HK-2 (cell line): ENCODE measurements around the gene PDE6C.
"Not testable (repeated sequence)": the region's sequence is repeated elsewhere in the genome, so short reads cannot be mapped to it uniquely, and the experiment has no call there.

ENCODE experiments used
- DNase-seq: peaks from one replicate; pipeline ENCODE4 v3.0.0-alpha.2; 2018; ENCODE audit not compliant: unreplicated experiment

The PDE6C gene

DNA sequence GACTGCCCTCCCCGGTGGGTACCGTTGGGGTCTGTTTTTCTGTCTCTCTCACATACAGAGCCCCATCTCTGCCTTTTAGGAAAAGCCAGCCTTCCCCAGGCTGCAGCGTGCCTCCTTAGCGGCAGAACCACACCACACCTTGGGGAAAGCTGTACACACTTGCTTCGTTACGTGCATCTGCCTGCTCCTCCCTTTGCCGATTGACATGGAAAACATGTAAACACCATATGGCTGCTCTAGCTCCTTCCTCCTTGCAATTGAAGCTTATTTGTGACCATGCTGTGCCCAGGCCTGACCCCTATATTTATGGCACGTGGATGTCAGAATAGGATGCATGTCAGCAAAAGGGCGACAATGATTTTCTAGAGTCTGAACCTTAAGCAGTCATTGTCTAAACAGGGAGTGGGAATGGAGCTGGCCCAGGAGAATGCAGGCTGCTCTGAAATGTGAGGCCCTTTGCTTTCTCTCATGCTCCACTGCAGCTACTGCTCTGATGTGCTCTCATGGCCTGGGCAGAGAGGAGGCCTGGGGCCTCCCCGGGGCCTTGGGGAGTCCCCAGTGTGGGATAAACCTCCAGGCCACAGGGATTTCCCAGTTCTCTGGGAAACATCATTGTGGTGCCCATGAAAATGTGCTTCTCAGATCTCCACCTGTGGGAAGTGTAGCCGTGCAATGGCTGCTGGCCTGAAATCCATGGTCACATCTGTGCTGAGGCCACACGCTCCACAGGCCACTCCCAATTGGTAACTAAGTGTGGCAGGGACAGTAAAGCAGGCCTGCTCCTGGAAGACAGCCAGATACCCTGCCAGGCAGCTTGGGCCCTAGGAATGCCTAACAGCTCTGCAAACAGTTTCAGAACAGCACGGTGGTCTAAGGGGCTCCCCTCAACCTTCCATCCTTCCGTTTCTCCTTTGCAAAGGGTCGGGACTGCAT lies 18.6 kb downstream of the PDE6C start:
- DNase-seq: peak; percentile 1

DNA sequence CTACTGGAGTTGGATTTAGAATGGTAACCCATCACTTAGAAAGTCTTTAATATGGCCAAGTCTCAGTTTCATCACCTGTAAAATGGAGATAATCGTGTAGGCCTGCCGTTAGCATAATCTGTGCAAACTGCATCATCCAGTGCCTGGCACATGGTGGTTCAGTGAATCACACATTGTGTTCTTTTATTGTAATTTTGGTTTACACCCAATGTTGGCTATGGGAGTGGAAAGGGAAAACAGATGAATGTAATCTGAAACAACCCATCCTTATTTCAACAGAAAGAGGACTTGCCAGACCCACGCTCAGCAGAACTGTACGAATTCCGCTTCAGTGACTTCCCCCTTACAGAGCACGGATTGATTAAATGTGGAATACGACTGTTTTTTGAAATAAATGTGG lies 27.5 kb downstream of the PDE6C start:
- DNase-seq: no peak

DNA sequence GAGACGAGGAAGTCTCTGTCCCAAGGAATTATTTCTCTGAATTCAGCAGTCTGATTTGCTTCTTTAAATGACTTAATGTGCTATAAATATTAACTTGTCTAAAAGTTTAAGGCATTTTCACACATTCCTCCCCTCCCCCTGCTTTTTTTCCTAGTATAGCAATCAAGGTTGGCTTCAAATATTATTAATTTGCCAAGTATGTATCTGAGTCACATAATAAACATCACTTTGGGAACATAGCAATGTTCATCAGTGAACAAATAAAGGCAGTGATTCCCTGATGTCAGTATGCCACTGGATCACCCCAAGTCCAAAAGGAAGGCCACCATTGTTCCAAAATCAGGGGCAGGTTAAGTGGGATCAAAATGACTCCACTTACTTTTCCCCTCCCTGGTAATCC lies 40.5 kb downstream of the PDE6C start:
- DNase-seq: no peak

- no peak for DNase-seq
These were observed 41.9 kb downstream of the PDE6C start for GRCh38 chr10:93654201-93654600.

DNA sequence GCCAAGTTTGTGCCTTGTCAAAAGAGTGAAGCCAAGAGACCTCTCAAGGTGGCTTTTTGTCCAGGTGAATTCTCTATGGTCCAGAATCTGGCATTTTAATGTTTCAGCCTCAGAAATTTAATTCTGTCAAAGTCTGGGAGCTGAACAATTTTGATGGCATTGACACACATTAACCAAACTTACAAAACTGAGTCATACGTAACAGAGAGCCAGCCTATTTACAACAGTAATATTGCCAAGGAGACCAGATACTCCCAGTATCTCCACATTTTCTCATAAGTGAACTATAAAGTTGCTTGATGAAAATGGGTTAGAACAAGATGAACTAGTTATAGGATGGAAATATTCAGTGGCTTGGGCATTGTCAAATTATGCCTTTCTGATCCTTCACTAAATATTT lies 43.8 kb downstream of the PDE6C start:
- DNase-seq: no peak

- DNase-seq: no peak
These were observed 45.4 kb downstream of the PDE6C start for GRCh38 chr10:93657757-93658156.

- DNase-seq: no peak
These were observed 53.7 kb downstream of the PDE6C start for GRCh38 chr10:93666030-93666429.

- DNase-seq: no peak
These were observed 55.5 kb downstream of the PDE6C start for GRCh38 chr10:93667795-93668194.

DNA sequence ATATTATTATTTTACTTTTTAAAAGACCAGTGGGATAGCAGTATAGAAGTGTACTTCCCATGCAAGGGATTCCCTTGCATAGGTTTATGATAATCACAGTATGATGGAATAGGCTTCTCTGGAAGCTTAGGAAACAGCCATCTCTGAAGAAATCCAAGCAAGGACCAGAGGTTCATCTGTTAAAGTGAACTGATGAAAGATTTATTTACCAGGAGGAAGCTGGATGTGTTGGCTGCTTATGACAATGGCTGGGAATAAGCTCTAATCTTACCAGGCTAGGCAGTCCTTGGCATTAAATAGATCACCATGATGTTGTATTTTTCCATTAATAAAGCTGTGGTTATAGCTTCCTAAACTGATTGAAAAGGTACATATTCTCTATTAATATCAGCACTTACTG lies 58.0 kb downstream of the PDE6C start:
- DNase-seq: no peak

DNA sequence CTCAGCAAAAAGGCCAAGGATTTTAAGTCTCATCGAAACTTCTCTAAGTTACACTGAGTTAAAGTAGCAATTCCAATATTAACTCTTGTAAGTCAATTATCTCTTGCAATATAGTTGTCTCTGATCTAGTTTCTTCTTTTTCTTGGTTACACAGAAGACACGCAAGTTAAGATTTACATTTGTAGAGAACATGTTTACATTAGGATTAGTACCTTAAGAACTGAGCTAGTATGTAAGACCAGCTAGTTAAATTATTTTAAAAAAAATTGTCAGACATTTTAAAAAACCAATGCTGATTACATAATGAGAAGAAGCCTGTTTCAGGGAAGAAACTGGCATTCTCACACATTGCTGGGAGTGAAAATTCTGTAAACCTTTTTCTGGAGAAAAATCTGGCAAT lies 58.7 kb downstream of the PDE6C start:
- no peak for DNase-seq

GRCh38 chr10:93672022-93672678 lies 59.8 kb downstream of the PDE6C start:
- DNase-seq: no peak

DNA sequence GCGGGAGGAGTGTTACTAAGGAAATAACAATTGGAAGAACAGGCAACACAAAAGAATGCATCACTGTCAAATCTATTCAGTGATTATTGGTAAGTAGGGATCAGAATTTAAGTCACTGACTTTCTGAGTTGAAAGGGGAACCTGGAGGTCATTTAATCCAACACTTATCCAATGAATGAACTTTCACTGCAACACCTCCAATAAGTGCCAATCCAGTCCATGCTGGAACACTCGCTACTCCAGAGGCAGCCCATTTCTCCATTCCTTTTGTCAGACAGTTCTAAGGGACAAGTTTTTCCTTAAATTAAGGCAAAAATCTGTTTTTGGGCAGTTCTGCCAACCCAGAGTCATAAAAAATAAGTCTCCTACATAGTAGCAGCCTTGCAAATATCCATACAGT lies 60.6 kb downstream of the PDE6C start:
- no peak for DNase-seq

GRCh38 chr10:93673791-93674190 lies 61.5 kb downstream of the PDE6C start:
- no peak for DNase-seq

DNA sequence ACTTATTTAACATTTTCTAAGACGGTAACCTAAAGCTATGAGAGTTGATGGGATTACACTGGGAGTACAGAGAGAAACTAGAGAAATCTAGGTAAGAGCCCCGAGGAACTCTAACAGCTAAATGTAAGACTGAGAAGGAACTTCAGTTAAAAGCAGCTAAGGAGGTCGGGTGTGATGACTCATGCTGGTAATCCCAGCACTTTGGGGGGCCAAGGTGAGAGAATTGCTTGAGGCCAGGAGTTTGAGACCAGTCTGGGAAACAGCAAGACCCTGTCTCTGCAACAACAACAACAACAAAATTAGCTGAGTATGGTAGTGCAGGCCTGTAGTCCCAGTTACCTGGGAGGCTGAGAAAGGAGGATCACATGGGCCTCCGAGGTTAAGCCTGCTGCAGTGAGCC lies 66.0 kb downstream of the PDE6C start:
- no peak for DNase-seq

DNA sequence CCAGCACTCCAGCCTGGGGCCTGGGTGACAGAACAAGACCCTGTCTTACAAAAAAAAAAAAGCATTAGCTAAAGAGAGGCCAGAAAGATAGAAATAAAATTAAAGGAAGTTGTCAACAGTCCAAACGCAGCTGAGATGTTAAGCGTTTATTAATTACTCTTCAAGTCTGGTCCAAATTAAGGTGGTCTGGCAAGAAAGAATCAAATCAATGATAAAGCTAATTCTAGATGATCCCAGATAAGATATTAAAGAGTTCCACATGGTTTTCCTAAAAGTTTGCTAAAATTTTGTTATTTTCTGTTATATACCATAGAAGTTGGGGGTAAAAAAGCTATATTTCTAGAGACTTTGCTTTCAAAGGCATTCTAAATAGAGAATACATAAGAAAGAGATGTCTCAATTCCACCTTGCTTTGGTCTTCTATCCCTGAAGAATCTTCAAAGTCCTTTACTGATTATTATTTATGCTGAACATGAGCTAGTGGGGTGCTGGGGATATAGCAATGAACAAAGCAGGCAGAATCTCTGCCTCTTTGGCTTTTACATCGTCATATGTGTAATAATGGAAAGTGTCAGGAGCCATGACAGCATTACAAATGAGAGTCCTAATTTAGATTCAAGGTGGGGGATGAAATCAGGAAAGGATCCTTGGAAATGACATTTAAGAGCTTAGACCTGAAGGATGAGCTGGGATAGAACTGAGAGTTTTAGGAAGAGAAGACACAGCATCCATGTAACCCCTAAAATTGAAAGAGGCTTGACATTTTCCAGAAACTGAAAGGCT lies 66.7 kb downstream of the PDE6C start:
- DNase-seq: no peak

DNA sequence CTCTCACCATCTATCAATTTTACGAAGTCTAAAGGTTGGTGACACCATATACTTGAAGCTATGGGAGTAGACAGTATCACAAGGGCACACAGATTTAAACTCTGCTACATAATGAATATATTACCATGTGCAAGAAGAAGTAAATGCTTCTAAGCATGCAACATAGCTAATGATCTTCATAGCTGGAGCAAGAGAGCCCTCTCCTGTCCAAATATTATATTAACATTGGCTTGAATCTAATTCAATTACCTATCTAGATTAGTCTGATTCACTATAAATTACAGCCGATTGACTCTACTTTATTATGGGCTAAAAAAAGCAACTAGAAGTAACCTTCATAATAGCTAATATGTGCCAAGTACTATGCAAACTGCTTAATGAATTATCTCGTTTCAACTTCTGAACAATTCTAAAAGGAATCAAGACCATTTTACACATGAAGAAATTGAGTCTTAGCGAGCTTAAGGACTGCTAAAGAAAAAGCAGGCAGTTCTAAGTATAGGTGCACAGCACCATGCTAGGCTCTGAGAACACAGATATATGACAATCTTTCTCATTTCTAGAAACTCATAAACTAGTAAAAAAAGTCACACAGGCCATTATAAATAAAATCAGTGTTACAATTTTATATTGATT lies 68.2 kb downstream of the PDE6C start:
- DNase-seq: no peak

DNA sequence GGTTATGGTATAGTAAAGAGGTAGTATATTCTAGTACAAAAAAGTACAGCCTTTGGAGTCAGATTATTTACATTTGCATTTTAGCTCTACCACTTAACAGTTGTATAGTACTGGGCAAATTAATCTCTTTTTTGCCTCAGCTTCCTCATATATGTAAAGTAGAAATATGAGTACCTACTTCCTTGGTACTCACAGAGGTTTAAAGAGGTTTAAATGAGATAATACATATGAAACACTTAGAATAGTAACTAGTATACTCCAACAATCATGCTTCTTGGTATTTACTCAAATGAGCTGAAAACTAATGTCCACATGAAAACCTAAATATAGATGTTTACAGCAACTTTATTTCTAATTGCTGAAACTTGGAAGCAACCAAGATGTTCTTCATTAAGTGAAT lies 75.4 kb downstream of the PDE6C start:
- DNase-seq: no peak

GRCh38 chr10:93695740-93696139 lies 83.4 kb downstream of the PDE6C start:
- DNase-seq: no peak

GRCh38 chr10:93696582-93696981 lies 84.2 kb downstream of the PDE6C start:
- DNase-seq: not testable (repeated sequence)

- no peak for DNase-seq
These were observed 84.9 kb downstream of the PDE6C start for GRCh38 chr10:93697207-93697606.

GRCh38 chr10:93701866-93702209 lies 89.5 kb downstream of the PDE6C start:
- peak; percentile 22 for DNase-seq
